Prostate gland (tissue), 2 donors: ENCODE data around the gene CADPS. TPM values are rescaled to one million over a fixed set of nuclear protein-coding genes. Genes with fewer than 3 reads are reported as not detected.

Experiments used
- DNase-seq: peaks from one replicate; pipeline ENCODE4 v3.0.0-alpha.2; 2019; ENCODE audit warnings: low spot score
- H3K27ac ChIP-seq, 2 donors: fragments of 200-600 bp; sonication (generic); 2 replicates each; pipeline ENCODE4 v1.5.1; 2017 to 2019
- H3K27me3 ChIP-seq: fragments of 200-600 bp; sonication (generic); replicated peaks from 2 replicates; pipeline ENCODE4 v1.5.1; 2019; ENCODE audit not compliant: insufficient read depth
- H3K36me3 ChIP-seq, 2 donors: fragments of 200-600 bp; sonication (generic); 1 replicate in 1 of 2; 2 replicates in 1 of 2; pipeline versions ENCODE4 v1.5.1 to v1.8.1; 2017 to 2019
- H3K4me1 ChIP-seq: fragments of 200-600 bp; sonication (generic); replicated peaks from 2 replicates; pipeline ENCODE4 v1.5.1; 2019
- H3K4me3 ChIP-seq, 2 donors: fragments of 200-600 bp; sonication (generic); 2 replicates each; pipeline ENCODE4 v1.5.1; 2017 to 2019
- H3K9me3 ChIP-seq: fragments of 200-600 bp; sonication (generic); 2 replicates; pipeline ENCODE4 v1.5.1; 2017
- POLR2A ChIP-seq: fragments of 450-650 bp; IDR thresholded peaks from one replicate; pipeline ENCODE4 v1.6.1; 2016; ENCODE audit warnings: antibody characterized with exemption, mild to moderate bottlenecking
- POLR2AphosphoS5 ChIP-seq: sonication (generic); formaldehyde crosslinking; IDR thresholded peaks from one replicate; pipeline ENCODE4 v1.6.1; 2017; ENCODE audit warnings: antibody characterized with exemption
- WGBS: methylation state at CpG from one replicate; pipeline ENCODE4 v1.1.5; 2018; 5-methylcytosine and 5-hydroxymethylcytosine counted together
- intact Hi-C: fragments of 100-400 bp; cut with DNase I; formaldehyde crosslinking; loops from one replicate; pipeline ENCODE4 v1.14.2; 2022
- total RNA-seq, 2 donors: library from RNA; depleted of rRNA; stranded (reverse); fragments of >200 nt; gene quantifications; one replicate each; pipeline ENCODE4 v1.1.0, GENCODE V29; 2016
- TF ChIP-seq, protein P1 (sequence below), 4 experiments: fragments of 200-600 bp in 2 of 4; fragments of 450-650 bp in 2 of 4; sonication (generic) in 2 of 4; IDR thresholded peaks; 1 replicate in 3 of 4; 2 replicates in 1 of 4; pipeline ENCODE4 v1.5.1; 2016 to 2019; ENCODE audit warnings: antibody characterized with exemption in 4 of 4, mild to moderate bottlenecking in 2 of 4, moderate library complexity in 2 of 4

The CADPS gene
- total RNA-seq, 2 donors from 2014 or later: 4.0 to 7.7 TPM

DNA sequence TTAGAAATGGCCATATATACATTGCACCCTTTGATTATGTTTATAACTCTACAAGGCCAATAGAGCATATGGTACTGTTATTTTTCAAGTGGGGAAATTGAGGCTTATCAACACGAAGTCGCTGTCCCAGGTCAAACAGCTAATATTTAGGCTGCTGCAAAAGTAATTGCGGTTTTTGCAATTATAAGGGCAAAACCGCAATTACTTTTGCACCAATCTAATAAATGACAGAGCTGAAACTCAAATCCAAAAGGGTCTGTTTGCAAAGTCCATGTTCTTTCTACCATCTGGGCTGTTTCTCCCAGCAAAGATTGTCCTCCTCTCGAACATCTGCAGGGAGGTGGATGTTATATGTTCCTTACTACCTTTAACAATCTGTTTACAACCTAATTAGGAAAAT is 147.2 kb downstream of the CADPS start:
- DNase-seq: no peak
- Histone ChIP-seq H3K27ac (no peak overlapping the region), H3K9me3 (no peaks in the 10 kb centered on the region), H3K4me3 (no peak overlapping the region), H3K4me1 (no peaks in the 10 kb centered on the region), H3K36me3 (no peaks in the 10 kb centered on the region), H3K27me3 (no peaks in the 10 kb centered on the region)
- intact Hi-C loops: no loop called here
- WGBS: 67% methylated on average over 5 of the region's 5 CpGs
- TF ChIP-seq POLR2A (no peak), POLR2AphosphoS5 (no peak)
- TF ChIP-seq, protein P1, sequence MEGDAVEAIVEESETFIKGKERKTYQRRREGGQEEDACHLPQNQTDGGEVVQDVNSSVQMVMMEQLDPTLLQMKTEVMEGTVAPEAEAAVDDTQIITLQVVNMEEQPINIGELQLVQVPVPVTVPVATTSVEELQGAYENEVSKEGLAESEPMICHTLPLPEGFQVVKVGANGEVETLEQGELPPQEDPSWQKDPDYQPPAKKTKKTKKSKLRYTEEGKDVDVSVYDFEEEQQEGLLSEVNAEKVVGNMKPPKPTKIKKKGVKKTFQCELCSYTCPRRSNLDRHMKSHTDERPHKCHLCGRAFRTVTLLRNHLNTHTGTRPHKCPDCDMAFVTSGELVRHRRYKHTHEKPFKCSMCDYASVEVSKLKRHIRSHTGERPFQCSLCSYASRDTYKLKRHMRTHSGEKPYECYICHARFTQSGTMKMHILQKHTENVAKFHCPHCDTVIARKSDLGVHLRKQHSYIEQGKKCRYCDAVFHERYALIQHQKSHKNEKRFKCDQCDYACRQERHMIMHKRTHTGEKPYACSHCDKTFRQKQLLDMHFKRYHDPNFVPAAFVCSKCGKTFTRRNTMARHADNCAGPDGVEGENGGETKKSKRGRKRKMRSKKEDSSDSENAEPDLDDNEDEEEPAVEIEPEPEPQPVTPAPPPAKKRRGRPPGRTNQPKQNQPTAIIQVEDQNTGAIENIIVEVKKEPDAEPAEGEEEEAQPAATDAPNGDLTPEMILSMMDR (IDR thresholded peaks at IDR 0.05): no peak

- Histone ChIP-seq H3K4me3 (no peak overlapping the region), H3K27me3 (no peaks in the 10 kb centered on the region), H3K9me3 (no peaks in the 10 kb centered on the region), H3K36me3 (no peaks in the 10 kb centered on the region), H3K27ac (no peak overlapping the region), H3K4me1 (no peaks in the 10 kb centered on the region)
- TF ChIP-seq POLR2AphosphoS5 (no peak), POLR2A (no peak)
- TF ChIP-seq, protein P1 (IDR thresholded peaks at IDR 0.05): no peak
- no peak for DNase-seq
- intact Hi-C loops: no loop called here
- WGBS: 0% methylated on average over 1 of the region's 1 CpG
These were observed 147.7 kb downstream of the CADPS start for GRCh38 chr3:62727536-62727935.

- no peaks in the 10 kb centered on the region for H3K4me1 ChIP-seq
- H3K9me3 ChIP-seq: no peaks in the 10 kb centered on the region
- DNase-seq: no peak
- H3K36me3 ChIP-seq: no peaks in the 10 kb centered on the region
- intact Hi-C loops: no loop called here
- H3K27ac ChIP-seq: no peak overlapping the region
- WGBS: 84% methylated on average over 4 of the region's 4 CpGs
- H3K4me3 ChIP-seq: no peak overlapping the region
- H3K27me3 ChIP-seq: no peaks in the 10 kb centered on the region
- TF ChIP-seq, protein P1 (IDR thresholded peaks at IDR 0.05): no peak
- TF ChIP-seq POLR2AphosphoS5 (no peak), POLR2A (no peak)
These were observed 150.7 kb downstream of the CADPS start for GRCh38 chr3:62724503-62724902.

DNA sequence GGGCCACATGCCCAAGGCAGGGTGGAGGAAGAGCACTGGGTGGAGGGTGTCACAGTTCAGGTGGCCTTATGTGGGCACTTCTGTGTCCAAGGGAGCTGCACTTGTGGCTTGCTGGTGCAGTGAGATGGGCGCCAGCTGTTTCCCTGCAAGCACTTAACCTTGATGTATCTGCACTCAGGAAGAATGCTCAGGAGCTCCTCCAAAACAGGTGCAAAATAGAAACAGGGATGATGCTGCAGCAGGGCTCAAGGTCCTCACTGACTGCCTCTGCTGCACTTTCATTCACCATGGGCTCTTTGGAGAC is 151.3 kb downstream of the CADPS start:
- WGBS: 78% methylated on average over 1 of the region's 1 CpG
- Histone ChIP-seq H3K4me3 (no peak overlapping the region), H3K27ac (no peak overlapping the region), H3K27me3 (no peaks in the 10 kb centered on the region), H3K36me3 (no peaks in the 10 kb centered on the region), H3K9me3 (no peaks in the 10 kb centered on the region), H3K4me1 (no peaks in the 10 kb centered on the region)
- DNase-seq: no peak
- intact Hi-C loops: no loop called here
- TF ChIP-seq, protein P1 (IDR thresholded peaks at IDR 0.05): no peak
- no peak for TF ChIP-seq POLR2AphosphoS5

DNA sequence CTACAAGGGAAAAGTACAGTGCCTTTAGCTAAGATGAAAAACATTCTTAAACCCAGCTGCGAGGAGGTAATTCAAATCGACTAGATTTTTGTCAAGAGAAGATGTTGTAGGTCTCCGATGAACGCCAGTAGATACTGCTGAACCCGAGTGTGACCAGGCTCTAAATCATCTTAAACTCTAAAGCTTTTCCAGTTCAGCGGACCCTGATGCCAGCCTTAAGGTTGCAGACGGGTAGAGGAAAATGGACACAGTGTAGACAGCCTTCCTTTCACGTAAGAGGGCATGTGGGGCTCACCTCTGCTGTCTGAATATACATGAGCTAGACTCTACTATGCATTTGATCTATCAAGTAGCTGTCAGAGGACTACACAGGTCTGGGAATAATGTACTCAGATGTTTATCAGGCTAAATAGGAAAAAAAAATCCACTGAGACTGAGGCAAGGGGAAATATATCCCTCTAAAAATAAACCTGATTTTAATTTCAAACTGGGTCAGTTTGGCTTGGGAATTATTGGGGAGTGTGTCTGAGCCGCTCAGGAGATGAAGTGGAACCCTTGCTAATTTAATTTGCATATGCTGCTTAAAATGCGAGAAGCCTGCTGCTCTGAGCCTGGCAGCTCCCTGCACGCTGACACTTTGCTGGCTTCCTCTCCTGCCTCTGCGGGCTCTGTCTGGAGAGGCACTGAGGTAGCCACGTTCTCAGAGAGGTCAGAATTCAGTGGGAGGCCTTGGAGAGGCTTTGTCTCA is 151.9 kb downstream of the CADPS start:
- Histone ChIP-seq H3K9me3 (no peaks in the 10 kb centered on the region), H3K27me3 (no peaks in the 10 kb centered on the region), H3K4me3 (no peak overlapping the region), H3K4me1 (no peaks in the 10 kb centered on the region), H3K36me3 (no peaks in the 10 kb centered on the region), H3K27ac (no peak overlapping the region)
- TF ChIP-seq POLR2AphosphoS5 (no peak), POLR2A (no peak)
- TF ChIP-seq, protein P1 (IDR thresholded peaks at IDR 0.05): no peak
- intact Hi-C loops: no loop called here
- no peak for DNase-seq
- 53% methylated on average over 13 of the region's 13 CpGs for WGBS
